T-cell (primary cell): ENCODE measurements around the gene ATP7A. TPM values are rescaled to one million over a fixed set of nuclear protein-coding genes. Genes with fewer than 3 reads are reported as not detected.

ENCODE experiments used
- ATAC-seq, 4 experiments: fragments of 200-7000 bp in 3 of 4; fragments of 150-1000 bp in 1 of 4; cut with Tn5 transposase; replicated peaks in 1 of 4; 1 replicate in 3 of 4; 2 replicates in 1 of 4; pipeline ENCODE4 v1.10.0; 2021; ENCODE audit warnings: moderate library complexity in 3 of 4, mild to moderate bottlenecking in 2 of 4, moderate number of reproducible peaks in 1 of 4
- CTCF ChIA-PET, 2 donors: fragments of 300-600 bp; sonication (Branson Sonifier 250); formaldehyde crosslinking; loops; one replicate each; lab custom pipeline; 2022; ENCODE audit warnings: antibody characterized with exemption in 2 of 2; lab: Charles Lee
- POLR2A ChIA-PET, 2 donors: fragments of 300-600 bp; sonication (Branson Sonifier 250); formaldehyde crosslinking; loops; one replicate each; lab custom pipeline; 2022; ENCODE audit warnings: antibody characterized with exemption in 2 of 2; lab: Charles Lee
- DNase-seq, 35 experiments: peaks; one replicate each; pipeline versions ENCODE4 v3.0.0 to v3.0.0-alpha.2; 2013 to 2023
- H3K27ac ChIP-seq: one replicate; pipeline ENCODE4 v1.5.1; 2013; ENCODE audit warnings: low read length
- H3K27me3 ChIP-seq, 2 experiments: replicated peaks in 1 of 2; 1 replicate in 1 of 2; 2 replicates in 1 of 2; pipeline versions ENCODE4 v1.6.1 to v1.7.0; 2013; ENCODE audit warnings: low read length in 1 of 2, mixed read lengths in 1 of 2; ENCODE audit not compliant: control insufficient read depth in 2 of 2, insufficient read depth in 2 of 2; ENCODE audit errors: extremely low read depth in 1 of 2
- H3K36me3 ChIP-seq, 2 donors: 1 replicate in 1 of 2; 2 replicates in 1 of 2; pipeline versions ENCODE4 v1.6.1 to v1.7.0; 2013; ENCODE audit warnings: low read length in 1 of 2; ENCODE audit not compliant: control insufficient read depth in 2 of 2, insufficient read depth in 1 of 2; ENCODE audit errors: extremely low read depth in 1 of 2
- H3K4me1 ChIP-seq, 2 experiments: 1 replicate in 1 of 2; 2 replicates in 1 of 2; pipeline versions ENCODE4 v1.6.1 to v1.7.0; 2013; ENCODE audit warnings: low read length in 2 of 2, mixed read lengths in 1 of 2; ENCODE audit not compliant: insufficient read depth in 2 of 2, control insufficient read depth in 1 of 2; ENCODE audit errors: extremely low read depth in 1 of 2
- H3K4me3 ChIP-seq, 2 donors: 1 replicate in 1 of 2; 2 replicates in 1 of 2; pipeline versions ENCODE4 v1.5.1 to v1.7.0; 2013; ENCODE audit warnings: mild to moderate bottlenecking in 2 of 2, low read length in 1 of 2, moderate library complexity in 1 of 2; ENCODE audit not compliant: control insufficient read depth in 1 of 2; ENCODE audit errors: extremely low read depth in 1 of 2
- H3K9me3 ChIP-seq: 2 replicates; pipeline ENCODE4 v1.7.0; 2013
- H3K27ac Mint-ChIP-seq, 2 donors: one replicate each; pipeline ENCODE4 v1.8.0; 2020 to 2021; ENCODE audit warnings: mild to moderate bottlenecking in 2 of 2, mixed read lengths in 2 of 2
- H3K27me3 Mint-ChIP-seq, 2 donors: one replicate each; pipeline ENCODE4 v1.8.0; 2021 to 2022; ENCODE audit warnings: mixed read lengths in 2 of 2
- H3K36me3 Mint-ChIP-seq: one replicate; pipeline ENCODE4 v1.8.0; 2021; ENCODE audit warnings: mixed read lengths
- H3K4me1 Mint-ChIP-seq, 3 donors: one replicate each; pipeline ENCODE4 v1.8.0; 2020 to 2022; ENCODE audit warnings: mixed read lengths in 3 of 3, mild to moderate bottlenecking in 1 of 3
- H3K4me3 Mint-ChIP-seq, 3 donors: one replicate each; pipeline ENCODE4 v1.8.0; 2020 to 2022; ENCODE audit warnings: mild to moderate bottlenecking in 3 of 3, mixed read lengths in 3 of 3, moderate library complexity in 3 of 3
- H3K9me3 Mint-ChIP-seq, 3 donors: one replicate each; pipeline ENCODE4 v1.8.0; 2020 to 2022; ENCODE audit warnings: mixed read lengths in 3 of 3
- WGBS: methylation state at CpG from one replicate; pipeline ENCODE4 v1.1.5; 2013; ENCODE audit warnings: missing lambda C conversion rate; ENCODE audit not compliant: insufficient coverage; 5-methylcytosine and 5-hydroxymethylcytosine counted together
- total RNA-seq, 35 experiments: library from RNA in 6 of 35; stranded (reverse) in 6 of 35; fragments of 120-200 nt in 1 of 35; gene quantifications; one replicate each; pipeline versions ENCODE4 v1.2.1 to v1.2.4 and lab custom pipeline; 2013 to 2026

ATP7A gene
- total RNA-seq, 5 donors from 2014 or later (not counting 1 experiment from before 2014, with no cell fraction given): 11.2 to 13.6 (median 12.7) TPM

GRCh38 chrX:78027798-78028197 is 117.3 kb downstream of the ATP7A start:
- Mint-ChIP-seq H3K4me3 (no peak overlapping the region), H3K27ac (no peak overlapping the region), H3K36me3 (peaks cover 7% of the 10 kb centered on the region), H3K27me3 (peaks cover 0 to 9% of the 10 kb centered on the region in 2 donors), H3K9me3 (no peaks in the 10 kb centered on the region), H3K4me1 (peaks cover 5 to 8% (median 5%) of the 10 kb centered on the region in 3 donors)
- Histone ChIP-seq H3K27ac (no peak overlapping the region), H3K4me3 (no peak overlapping the region), H3K27me3 (no peaks in the 10 kb centered on the region), H3K9me3 (no peaks in the 10 kb centered on the region), H3K4me1 (no peaks in the 10 kb centered on the region), H3K36me3 (no peaks in the 10 kb centered on the region)
- ChIA-PET POLR2A (no interaction called here), CTCF (no interaction called here)
- DNase-seq: no peak
- 100% methylated on average over 1 of the region's 3 CpGs for WGBS
- no peak for ATAC-seq

- H3K27me3 Mint-ChIP-seq: peaks cover 0 to 9% of the 10 kb centered on the region in 2 donors
- ChIA-PET POLR2A (interaction anchor here in 1 of 2 donors (0.5 to 0.7 kb wide), 2 partner anchors 28 to 134 kb away, joined by 3 read pairs; no protein-coding TSS in a partner anchor), CTCF (interaction anchor here in 1 of 2 donors (0.9 kb wide), 1 partner anchor 1751 kb away, joined by 3 read pairs; no protein-coding TSS in a partner anchor)
- no peak overlapping the region for H3K27ac Mint-ChIP-seq
- peaks cover 2 to 4% (median 2%) of the 10 kb centered on the region in 3 donors for H3K4me1 Mint-ChIP-seq
- no peak for ATAC-seq
- Histone ChIP-seq H3K27me3 (no peaks in the 10 kb centered on the region), H3K27ac (no peak overlapping the region), H3K4me1 (no peaks in the 10 kb centered on the region), H3K9me3 (no peaks in the 10 kb centered on the region), H3K36me3 (peaks cover 0 to 4% of the 10 kb centered on the region in 2 donors), H3K4me3 (no peak overlapping the region)
- H3K9me3 Mint-ChIP-seq: no peaks in the 10 kb centered on the region
- DNase-seq: peak in 2 of 35 experiments; percentile 1 to 19
- no CpG with 5 or more reads among the region's 2 CpGs for WGBS
- H3K36me3 Mint-ChIP-seq: peaks cover 12% of the 10 kb centered on the region
- H3K4me3 Mint-ChIP-seq: no peak overlapping the region
Observed at GRCh38 chrX:78029663-78030062, 119.2 kb downstream of the ATP7A start.

GRCh38 chrX:78035061-78035460 is 124.6 kb downstream of the ATP7A start:
- Histone ChIP-seq H3K36me3 (peaks cover 0 to 10% of the 10 kb centered on the region in 2 donors), H3K27ac (no peak overlapping the region), H3K27me3 (no peaks in the 10 kb centered on the region), H3K4me1 (no peaks in the 10 kb centered on the region), H3K4me3 (no peak overlapping the region), H3K9me3 (no peaks in the 10 kb centered on the region)
- ATAC-seq (no peak), DNase-seq (no peak)
- Mint-ChIP-seq H3K4me3 (no peak overlapping the region), H3K9me3 (no peaks in the 10 kb centered on the region), H3K36me3 (peaks cover 38% of the 10 kb centered on the region), H3K27ac (no peak overlapping the region), H3K27me3 (peaks cover 0 to 9% of the 10 kb centered on the region in 2 donors), H3K4me1 (no peaks in the 10 kb centered on the region)
- ChIA-PET POLR2A (no interaction called here), CTCF (no interaction called here)
- WGBS: no CpG with 5 or more reads among the region's 6 CpGs

- no peaks in the 10 kb centered on the region for H3K4me1 ChIP-seq
- H3K9me3 ChIP-seq: no peaks in the 10 kb centered on the region
- H3K27me3 ChIP-seq: no peaks in the 10 kb centered on the region
- ATAC-seq: no peak
- no peaks in the 10 kb centered on the region for H3K9me3 Mint-ChIP-seq
- H3K27ac Mint-ChIP-seq: no peak overlapping the region
- H3K36me3 Mint-ChIP-seq: peaks cover 37% of the 10 kb centered on the region
- H3K27ac ChIP-seq: no peak overlapping the region
- H3K4me3 ChIP-seq: no peak overlapping the region
- peaks cover 0 to 12% of the 10 kb centered on the region in 2 donors for H3K36me3 ChIP-seq
- peaks cover 0 to 9% of the 10 kb centered on the region in 2 donors for H3K27me3 Mint-ChIP-seq
- H3K4me1 Mint-ChIP-seq: no peaks in the 10 kb centered on the region
- POLR2A ChIA-PET: no interaction called here
- CTCF ChIA-PET: interaction anchor here in 1 of 2 donors (1.0 kb wide), 1 partner anchor 13 kb away, joined by 3 read pairs; no protein-coding TSS in a partner anchor
- WGBS: 100% methylated on average over 3 of the region's 3 CpGs
- DNase-seq: no peak
- H3K4me3 Mint-ChIP-seq: no peak overlapping the region
Observed at GRCh38 chrX:78037881-78038280, 127.4 kb downstream of the ATP7A start.

DNA sequence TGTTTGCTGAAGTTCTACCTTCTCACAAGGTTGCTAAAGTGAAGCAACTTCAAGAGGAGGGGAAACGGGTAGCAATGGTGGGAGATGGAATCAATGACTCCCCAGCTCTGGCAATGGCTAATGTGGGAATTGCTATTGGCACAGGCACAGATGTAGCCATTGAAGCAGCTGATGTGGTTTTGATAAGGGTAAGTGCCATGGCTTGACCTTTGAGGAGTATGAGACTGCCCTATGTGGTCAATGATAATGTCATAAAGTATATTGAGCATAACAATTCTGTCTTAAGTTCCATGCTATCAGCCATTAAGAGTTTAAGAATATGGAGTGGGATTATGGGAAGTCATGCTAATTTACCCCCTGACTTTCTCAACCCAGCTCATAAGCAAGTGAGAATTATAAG is 132.1 kb downstream of the ATP7A start:
- ChIA-PET POLR2A (interaction anchor here in 1 of 2 donors (0.6 kb wide), 1 partner anchor 18 kb away, joined by 3 read pairs; no protein-coding TSS in a partner anchor), CTCF (no interaction called here)
- H3K4me1 ChIP-seq: no peaks in the 10 kb centered on the region
- no peak overlapping the region for H3K27ac Mint-ChIP-seq
- H3K4me1 Mint-ChIP-seq: no peaks in the 10 kb centered on the region
- H3K27ac ChIP-seq: no peak overlapping the region
- H3K9me3 Mint-ChIP-seq: no peaks in the 10 kb centered on the region
- H3K36me3 ChIP-seq: peaks cover 0 to 11% of the 10 kb centered on the region in 2 donors
- ATAC-seq (no peak), DNase-seq (no peak)
- H3K27me3 ChIP-seq: no peaks in the 10 kb centered on the region
- H3K36me3 Mint-ChIP-seq: peaks cover 38% of the 10 kb centered on the region
- H3K4me3 ChIP-seq: no peak overlapping the region
- H3K27me3 Mint-ChIP-seq: peaks cover 0 to 1% of the 10 kb centered on the region in 2 donors
- no peaks in the 10 kb centered on the region for H3K9me3 ChIP-seq
- no CpG with 5 or more reads among the region's 1 CpG for WGBS
- no peak overlapping the region for H3K4me3 Mint-ChIP-seq

DNA sequence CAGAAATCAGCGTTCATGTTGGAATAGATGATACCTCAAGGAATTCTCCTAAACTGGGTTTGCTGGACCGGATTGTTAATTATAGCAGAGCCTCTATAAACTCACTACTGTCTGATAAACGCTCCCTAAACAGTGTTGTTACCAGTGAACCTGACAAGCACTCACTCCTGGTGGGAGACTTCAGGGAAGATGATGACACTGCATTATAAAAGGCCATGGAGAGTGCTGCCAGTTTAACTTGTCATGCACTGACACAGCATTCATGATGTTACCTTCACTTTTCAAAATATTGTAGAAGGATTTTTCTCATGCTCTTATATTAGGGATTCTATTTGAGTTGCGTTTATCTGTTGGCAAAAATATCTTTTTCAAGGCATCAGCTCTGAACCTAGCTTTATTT is 135.9 kb downstream of the ATP7A start:
- POLR2A ChIA-PET: no interaction called here
- Mint-ChIP-seq H3K9me3 (no peaks in the 10 kb centered on the region), H3K36me3 (peaks cover 24% of the 10 kb centered on the region), H3K27ac (no peak overlapping the region), H3K27me3 (no peaks in the 10 kb centered on the region), H3K4me1 (no peaks in the 10 kb centered on the region), H3K4me3 (no peak overlapping the region)
- no peaks in the 10 kb centered on the region for H3K4me1 ChIP-seq
- no peak overlapping the region for H3K27ac ChIP-seq
- WGBS: no CpG with 5 or more reads among the region's 4 CpGs
- CTCF ChIA-PET: no interaction called here
- no peak for ATAC-seq
- H3K9me3 ChIP-seq: no peaks in the 10 kb centered on the region
- no peak overlapping the region for H3K4me3 ChIP-seq
- H3K36me3 ChIP-seq: peaks cover 0 to 7% of the 10 kb centered on the region in 2 donors
- DNase-seq: no peak
- H3K27me3 ChIP-seq: no peaks in the 10 kb centered on the region
